Measurements from ENCODE around the gene KCTD5.
"Not testable (repeated sequence)": the region's sequence is repeated elsewhere in the genome, so short reads cannot be mapped to it uniquely, and the experiment has no call there.

KCTD5 gene, protein sequence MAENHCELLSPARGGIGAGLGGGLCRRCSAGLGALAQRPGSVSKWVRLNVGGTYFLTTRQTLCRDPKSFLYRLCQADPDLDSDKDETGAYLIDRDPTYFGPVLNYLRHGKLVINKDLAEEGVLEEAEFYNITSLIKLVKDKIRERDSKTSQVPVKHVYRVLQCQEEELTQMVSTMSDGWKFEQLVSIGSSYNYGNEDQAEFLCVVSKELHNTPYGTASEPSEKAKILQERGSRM

DNA sequence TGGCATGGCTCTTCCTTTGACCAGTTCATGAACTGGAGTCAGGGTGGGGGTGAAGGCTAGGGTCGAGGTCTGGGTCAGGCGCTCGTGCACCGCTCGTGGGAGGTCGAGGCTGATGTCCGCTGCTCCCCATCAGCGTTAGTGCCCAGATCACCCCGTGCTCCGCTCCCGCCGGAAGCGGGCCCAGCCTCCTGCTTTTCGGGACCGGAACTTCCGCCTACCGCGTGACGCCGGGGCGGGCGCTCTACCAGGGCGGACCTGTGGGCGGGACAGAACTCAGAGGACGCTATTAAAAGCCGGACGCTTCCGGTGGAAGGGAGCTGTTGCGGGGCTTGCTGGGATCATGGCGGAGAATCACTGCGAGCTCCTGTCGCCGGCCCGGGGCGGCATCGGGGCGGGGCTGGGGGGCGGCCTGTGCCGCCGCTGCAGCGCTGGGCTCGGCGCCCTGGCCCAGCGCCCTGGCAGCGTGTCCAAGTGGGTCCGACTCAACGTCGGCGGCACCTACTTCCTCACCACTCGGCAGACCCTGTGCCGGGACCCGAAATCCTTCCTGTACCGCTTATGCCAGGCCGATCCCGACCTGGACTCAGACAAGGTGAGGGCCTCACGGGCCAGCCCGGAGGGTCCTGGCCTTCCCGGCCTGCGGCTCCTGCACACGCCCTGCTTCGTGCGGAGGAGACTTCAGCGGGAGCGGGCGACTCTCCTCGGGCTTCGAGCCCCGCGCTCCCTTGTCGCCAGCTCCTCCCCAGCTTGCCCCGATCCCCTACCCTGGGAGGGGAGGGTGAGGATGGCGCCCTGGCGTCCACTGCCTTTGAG is at the start of gene KCTD5:
Gene KCTD5, plus strand, starts transcription at position 315 of the 813 bp plus-strand sequence. Its CDS starts 26 bp downstream, at position 341.
- peak; percentile 90 for DNase-seq

DNA sequence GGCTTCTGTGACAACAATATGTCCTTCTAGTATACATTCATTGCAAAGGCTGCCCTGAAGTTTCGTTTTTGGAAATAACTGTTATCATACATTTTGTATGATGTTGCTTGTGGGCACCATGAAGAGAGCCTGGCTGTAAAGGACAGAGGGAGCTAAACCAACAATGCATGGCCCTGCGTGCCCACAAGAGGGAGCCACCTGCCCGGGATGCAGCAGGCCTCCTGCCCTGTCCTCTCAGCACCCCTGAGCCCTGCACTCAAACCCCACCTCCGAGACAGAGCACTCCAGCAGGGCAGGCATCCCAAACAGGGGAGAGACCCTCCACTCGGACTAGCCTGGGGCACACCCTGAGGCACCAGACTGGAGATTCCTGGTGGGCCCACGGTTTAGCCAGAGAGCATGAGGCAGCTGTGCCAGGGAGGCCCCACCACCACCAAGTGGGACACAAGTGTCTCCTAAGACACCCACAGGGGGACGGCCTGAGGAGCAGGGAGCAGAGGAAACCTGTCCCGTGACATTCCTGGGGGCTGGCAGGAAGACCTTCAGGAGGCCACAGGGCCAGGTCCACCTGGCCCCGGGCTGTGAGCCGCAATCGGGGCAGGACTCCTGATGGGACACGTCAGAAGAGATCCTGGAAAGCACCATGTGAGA is 43.1 kb upstream of the KCTD5 start:
- DNase-seq: not testable (repeated sequence)

DNA sequence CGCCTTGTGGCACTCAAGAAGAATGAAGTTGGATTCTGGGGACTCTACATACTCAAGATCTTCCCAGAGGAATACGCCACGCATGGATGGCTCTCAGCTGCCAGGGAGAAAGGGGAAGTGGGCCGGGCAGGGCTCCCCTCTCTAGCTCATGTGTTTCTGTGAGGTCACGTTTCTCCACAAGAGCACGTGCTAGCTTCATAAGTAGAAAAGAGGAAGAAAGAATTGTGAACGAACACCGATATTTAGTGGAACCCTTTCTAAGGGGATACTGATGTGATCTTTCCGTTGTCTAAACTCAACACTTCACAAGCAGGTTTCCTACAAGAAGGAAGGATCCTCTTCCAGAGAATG is 42.6 kb upstream of the KCTD5 start:
- DNase-seq: not testable (repeated sequence)

DNA sequence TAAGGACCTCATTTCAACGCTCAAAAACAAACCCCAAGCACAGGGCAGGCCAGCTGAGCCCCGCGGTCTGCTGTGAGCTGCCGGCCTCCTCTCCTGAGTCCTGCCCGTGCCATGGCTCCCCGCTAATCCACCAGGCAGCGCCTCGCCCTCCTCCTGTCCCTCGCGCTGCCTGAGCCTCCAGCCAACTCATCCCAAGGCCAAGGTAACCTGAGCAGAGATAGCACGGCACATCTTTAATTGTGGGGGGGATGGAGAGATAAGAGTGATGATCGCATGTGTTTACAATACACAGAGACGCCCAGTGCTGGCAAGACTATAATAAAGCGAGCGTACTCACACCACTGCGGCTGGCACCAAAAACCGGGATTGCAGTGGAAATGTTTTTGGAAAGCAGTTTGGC is 39.8 kb upstream of the KCTD5 start:
- DNase-seq: not testable (repeated sequence)

DNA sequence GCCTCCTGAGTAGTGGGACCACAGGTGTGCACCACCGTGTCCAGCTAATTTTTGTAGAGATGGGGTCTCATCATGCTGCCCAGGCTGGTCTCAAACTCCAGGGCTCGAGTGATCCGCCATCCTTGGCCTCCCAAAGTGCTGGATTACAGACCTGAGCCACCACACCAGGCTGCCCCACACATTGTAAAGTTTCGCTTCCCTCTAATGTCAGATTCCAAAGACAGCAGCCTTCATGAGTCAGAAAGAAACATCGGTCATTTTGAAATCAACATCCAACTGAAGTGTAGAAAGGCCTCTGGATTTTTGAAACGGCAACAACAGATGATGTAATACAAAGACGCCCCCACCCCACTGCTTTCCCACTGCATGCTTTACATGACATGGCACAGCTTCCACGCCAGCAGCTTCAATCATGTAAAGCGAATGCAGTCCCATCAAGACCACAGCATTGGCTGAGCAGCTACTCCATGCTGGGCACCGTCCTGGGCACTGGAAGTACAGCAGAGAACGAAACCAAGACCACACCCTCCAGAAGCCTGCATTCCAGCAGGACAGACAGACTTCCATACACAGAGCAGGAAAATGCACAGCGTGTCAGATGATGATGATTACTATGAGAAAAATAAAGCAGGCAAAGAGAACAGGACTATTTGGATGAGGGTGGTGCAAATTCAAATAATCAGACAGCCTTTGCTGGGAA is 37.4 kb upstream of the KCTD5 start:
- not testable (repeated sequence) for DNase-seq

DNA sequence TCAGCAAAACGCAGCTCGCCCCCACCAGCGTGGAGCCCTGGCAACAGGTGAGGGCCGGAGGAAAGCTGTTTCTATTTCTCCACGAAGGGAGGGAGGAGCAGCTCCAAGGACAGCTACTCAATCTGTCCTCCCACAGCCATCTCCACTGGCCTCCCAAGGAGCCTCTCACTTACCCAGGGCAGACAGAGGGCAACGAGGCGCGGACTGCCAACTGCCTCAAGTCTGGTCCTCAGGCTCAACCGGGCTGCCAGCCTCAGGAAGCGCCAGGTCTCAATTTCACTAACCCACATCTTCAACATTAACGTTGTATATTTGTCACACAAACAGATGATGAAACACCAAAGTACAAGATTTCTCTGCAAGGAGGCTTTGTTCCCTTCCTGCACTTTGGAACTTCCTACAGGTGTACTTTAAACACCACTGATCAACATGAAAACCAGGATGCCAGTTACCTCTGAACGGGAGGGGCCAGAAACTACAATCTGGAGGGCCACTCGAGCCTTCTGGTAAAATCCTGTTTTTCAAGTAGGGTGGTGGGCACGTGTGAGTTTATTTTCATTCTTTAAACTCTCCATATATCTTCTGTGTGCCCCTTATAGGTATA is 31.0 kb upstream of the KCTD5 start:
- not testable (repeated sequence) for DNase-seq

DNA sequence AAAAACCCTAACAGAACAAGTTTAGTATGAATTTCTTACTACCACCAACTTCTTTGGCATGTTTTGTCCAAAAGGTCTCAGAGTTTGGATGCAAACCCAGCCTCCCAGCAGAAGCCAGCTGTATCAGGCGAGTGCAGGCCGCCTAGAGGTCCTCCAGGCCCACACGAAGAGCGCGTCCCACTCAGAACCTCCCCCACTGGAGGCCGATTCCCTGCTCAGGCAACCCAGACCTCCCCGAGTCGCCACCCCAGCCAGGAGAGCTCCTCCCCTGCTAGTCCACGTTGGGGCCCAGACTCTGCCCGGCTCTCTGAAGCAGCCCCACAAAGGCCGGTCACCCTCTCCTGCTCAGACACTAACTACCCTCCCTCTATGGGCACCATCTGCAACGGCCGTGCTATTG is 28.4 kb upstream of the KCTD5 start:
- not testable (repeated sequence) for DNase-seq

DNA sequence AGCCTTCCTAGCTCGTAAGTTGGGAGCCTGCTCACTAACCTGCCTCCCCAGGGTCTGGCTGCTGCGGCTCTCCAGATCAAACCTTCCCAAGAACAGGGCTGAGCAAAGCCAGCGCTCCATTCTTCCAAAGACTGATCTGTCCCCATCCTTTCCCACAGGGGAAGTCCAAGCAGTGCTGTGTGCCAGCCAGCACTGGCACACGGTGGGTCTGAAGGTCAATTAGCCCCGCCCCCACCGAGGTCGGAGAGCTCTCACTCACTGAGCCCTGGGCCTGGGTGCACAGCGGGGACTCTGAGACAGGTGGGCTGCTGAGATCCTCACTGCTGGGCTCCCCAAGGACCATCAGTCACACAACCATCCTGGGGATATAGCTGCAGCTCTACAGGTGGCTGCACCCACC is 27.4 kb upstream of the KCTD5 start:
- not testable (repeated sequence) for DNase-seq

DNA sequence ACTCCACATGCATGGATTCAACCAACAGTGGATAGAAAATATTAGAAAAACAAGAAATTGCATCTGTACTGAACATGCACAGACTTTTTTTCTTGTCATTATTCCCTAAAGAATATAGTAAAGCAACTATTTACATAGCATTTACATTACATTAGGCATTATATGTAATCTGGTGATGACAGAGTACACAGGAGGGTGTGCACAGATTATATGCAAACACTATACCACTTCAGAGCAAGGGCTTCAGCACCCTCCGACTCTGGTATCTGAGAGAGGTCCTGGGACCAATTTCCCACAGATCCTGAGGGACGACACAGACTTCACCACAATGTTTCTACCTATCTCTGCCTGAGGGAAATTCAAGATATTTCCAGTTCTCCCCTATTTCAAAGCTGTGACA is 25.3 kb upstream of the KCTD5 start:
- no peak for DNase-seq

DNA sequence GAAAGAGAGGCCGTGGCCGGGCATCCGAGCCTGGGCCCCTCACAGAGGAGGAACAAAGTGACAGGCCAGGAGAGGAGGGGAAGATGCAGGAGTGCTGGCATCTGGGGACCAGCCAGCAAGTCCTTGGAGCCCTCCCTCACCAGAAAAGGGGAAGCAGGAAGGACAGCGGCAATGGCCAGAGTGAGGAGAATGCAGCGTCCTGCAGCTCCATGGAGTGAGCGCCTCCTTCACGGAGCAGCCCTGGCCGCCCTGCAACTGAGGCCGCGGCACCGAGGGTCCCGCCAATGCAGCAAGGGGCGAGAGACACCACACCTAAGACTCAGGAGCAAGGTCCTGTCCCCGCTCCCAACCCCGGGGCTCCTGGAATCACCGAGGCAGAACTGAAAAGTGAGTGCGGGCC is 24.5 kb upstream of the KCTD5 start:
- not testable (repeated sequence) for DNase-seq

DNA sequence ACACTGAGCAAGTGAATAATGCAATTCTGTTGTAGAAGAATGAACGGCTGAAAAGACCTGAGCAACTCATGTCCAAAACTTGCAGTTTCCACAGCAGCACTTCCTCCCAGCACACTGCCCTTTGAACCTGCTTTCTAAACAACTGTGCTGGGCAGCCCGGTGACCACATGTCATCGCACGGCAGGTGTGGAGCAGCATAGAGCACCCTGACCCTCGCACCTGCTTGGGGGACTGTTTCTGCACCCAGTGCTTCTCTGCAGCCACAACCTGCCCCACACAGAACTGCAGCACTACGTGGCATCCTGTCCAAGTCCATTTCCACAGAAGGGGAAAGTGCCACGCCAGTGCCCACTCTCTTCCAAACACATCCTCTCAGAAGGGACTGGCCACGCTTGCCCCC is 22.8 kb upstream of the KCTD5 start:
- DNase-seq: not testable (repeated sequence)

DNA sequence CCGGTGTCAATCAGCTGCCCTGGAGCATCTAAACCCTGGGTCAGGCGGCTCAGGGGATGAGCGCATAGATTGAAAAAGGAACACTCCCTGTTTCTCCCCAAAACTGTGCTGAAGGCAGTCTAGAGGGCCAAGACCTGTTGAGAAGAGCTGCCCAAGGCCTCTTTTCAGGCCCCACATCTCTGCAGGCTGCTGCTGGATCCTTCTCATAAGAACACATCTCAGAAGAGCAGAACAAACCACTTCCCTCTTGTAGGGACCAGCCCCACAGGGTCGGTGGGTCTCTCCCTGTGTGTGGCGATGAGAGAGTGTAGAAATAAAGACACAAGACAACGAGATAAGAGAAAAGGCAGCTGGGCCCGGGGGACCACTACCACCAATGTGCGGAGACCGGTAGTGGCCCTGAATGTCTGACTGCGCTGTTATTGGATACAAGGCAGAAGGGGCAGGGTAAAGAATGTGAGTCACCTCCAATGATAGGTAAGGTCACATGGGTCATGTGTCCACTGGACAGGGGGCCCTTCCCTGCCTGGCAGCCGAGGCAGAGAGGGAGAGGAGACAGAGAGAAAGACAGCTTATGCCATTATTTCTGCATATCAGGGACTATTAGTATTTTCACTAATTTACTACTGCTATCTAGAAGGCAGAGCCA is 22.2 kb upstream of the KCTD5 start:
- DNase-seq: not testable (repeated sequence)

DNA sequence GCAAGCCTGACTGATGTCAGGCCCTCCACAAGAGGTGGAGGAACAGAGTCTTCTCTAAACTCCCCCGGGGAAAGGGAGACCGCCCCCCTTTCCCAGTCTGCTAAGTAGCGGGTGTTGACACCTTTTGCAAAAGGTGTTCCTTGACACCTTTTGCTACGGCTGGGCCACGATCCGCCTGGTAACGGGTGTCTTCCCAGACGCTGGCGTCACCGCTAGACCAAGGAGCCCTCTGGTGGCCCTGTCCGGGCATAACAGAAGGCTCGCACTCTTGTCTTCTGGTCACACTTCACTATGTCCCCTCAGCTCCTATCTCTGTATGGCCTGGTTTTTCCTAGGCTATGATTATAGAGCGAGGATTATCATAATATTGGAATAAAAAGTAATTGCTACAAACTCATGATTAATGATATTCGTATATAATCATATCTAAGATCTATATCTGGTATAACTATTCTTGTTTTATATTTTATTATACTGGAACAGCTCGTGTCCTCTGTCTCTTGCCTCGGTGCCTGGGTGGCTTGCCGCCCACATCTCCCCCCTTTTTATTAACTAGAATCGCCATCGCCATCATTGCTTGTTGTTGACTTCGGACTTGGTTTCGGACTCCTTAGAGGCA is 21.5 kb upstream of the KCTD5 start:
- DNase-seq: not testable (repeated sequence)

DNA sequence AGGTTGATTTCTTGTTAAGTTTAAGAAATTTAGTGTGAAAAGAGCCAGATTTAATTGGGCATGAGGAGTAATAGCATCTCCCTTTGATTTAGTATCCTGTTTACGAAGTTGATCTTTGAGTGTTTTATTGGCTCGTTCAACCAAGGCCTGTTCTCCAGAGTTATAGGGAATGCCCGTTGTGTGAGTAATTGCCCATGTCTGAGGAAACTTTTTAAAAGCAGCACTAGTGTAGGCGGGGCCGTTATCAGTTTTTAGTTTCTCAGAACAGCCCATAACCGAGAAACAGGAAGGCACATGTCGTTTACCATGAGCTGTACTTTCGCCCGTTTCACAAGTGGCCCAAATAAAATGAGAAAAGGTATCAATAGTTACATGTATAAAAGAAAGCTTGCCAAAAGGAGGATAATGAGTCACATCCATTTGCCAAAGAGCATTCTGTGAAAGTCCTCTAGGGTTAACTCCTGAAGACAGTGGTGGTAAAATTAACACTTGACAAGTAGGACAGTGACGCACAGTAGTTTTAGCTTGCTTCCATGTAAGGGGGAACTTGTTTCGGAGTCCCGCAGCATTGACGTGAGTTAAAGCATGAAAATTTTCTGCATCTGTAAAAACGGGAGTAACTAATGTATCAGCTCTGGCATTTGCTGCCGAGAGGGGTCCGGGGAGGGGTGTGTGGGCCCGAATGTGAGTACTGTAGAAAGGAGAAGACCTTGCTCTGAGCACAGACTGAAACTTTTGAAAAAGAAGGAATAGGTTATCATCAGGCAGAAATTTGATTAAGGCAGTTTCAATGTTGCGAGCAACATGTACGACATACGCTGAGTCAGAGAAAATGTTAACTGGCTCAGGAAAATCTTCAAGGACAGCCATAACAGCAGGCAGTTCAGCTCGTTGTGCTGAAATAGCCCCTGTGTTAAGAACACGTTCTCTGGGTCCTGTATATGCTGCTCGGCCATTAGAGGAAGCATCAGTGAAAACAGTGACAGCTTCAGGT is 18.5 kb upstream of the KCTD5 start:
- DNase-seq: no peak

DNA sequence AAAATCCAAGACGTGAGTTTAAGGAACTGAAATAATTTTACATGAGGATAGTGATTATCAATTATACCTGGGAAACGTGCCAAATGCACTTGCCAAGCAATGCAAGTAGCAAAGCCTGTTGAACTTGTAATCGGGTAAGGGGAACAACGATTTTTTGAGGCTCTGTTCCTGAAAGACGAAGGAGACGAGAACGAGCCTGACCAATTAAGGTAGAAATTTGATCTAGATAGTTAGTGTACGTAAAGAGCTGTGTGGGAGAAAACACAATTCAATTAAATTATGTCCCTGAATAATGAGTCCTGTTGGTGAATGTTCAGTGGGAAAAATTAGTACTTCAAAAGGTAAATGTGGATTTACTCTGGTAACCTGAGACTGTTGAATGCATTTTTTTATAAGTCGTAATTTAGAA is 17.7 kb upstream of the KCTD5 start:
- peak; percentile 10 for DNase-seq

DNA sequence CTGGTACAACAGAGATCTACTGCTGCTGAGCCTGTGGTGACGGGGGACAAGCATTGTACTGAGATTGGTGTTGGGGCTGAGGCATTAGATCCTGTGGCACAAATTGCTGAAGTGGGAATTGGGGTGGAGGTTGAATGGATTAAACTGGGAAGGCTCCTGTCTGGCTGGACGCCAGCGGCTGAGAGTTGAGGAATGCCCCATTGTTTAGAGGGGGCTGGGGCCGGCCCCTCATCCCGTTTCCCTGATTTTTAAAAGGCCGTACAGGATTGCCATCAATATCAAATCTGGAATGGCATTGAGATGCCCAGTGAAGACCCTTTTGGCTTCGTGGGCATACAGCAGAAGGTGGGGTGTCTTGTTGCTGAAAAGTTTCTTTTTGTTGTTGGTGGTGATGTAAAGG is 15.7 kb upstream of the KCTD5 start:
- DNase-seq: not testable (repeated sequence)

DNA sequence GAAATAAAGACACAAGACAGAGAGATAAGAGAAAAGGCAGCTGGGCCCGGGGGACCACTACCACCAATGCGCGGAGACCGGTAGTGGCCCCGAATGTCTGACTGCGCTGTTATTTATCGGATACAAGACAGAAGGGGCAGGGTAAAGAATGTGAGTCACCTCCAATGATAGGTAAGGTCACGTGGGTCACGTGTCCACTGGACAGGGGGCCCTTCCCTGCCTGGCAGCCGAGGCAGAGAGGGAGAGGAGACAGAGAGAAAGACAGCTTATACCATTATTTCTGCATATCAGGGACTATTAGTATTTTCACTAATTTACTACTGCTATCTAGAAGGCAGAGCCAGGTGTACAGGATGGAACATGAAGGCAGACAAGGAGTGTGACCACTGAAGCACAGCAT is 12.7 kb upstream of the KCTD5 start:
- not testable (repeated sequence) for DNase-seq

DNA sequence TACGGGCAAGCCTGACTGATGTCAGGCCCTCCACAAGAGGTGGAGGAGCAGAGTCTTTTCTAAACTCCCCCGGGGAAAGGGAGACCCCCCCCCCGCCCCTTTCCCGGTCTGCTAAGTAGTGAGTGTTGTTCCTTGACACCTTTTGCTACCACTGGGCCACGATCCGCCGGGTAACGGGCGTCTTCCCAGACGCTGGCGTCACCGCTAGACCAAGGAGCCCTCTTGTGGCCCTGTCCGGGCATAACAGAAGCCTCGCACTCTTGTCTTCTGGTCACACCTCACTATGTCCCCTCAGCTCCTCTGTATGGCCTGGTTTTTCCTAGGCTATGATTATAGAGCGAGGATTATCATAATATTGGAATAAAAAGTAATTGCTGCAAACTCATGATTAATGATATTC is 12.3 kb upstream of the KCTD5 start:
- not testable (repeated sequence) for DNase-seq

DNA sequence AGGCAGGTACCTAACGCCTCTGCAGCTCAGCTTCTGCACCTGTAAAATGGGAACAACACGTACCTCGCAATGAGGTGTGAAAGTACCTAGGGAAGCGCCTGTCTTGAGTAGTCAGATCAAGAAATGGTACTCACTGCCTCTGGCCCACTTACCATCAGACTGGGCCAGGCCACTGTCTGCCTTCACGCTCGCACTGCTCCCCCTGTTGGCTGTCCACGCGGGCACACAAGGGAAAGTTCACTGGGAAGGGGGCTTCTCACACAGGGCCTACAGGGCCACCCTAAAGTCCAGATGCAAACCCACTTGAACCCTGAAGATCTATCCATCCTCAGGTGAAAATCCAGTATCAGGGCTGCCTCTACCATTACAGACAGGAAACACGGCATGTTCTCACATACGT is 11.1 kb upstream of the KCTD5 start:
- DNase-seq: not testable (repeated sequence)

DNA sequence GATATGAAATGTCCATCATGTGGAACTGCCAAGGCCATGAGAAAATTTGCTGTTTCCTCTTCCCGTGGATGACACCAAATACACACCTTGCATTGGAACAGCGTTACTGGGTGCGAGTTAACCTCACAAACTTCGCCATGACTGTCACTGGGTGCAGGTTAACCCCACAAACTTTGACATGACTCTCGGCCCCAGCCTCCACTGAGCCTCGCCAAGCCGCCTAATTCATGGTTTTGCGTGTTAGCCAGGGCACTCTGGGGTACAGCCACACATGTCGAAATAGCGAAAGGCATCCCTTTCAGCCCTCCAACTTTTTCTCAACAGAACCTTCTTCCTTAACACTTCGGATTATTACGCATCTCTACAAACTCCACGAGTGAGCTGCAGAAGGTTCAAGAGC is 10.6 kb upstream of the KCTD5 start:
- no peak for DNase-seq

Data from NCI-H2107 (cell line).